HG03025 (cell line): Measurements from ENCODE around the gene SPINT2.
"Not testable (repeated sequence)": the region's sequence is repeated elsewhere in the genome, so short reads cannot be mapped to it uniquely, and the experiment has no call there.

Experiments used
- ATAC-seq: cut with Tn5 transposase; IDR thresholded peaks from one replicate; pipeline ENCODE4 v1.9.1; 2021; ENCODE audit warnings: mild to moderate bottlenecking, moderate library complexity; ENCODE audit not compliant: unreplicated experiment, low FRiP score

The SPINT2 gene

DNA sequence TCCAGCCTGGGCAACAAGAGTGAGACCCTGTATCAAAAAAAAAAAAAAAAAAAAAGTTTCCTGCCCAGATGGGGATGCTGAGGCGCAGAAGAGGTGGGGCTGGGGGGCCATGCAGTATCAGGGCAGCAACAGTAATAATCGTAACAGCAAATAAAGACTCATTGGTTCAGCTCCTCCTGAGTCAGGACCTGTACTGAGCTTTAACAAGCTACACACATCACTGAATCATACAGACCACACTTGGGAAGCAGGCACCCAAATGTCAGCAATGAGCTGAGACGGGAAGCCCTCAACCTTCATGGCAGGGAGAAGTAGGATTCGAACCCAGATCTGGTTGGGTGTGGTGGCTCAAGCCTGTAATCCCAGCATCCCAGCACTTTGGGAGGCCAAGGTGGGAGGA, 29.8 kb upstream of the SPINT2 start:
- no peak for ATAC-seq

DNA sequence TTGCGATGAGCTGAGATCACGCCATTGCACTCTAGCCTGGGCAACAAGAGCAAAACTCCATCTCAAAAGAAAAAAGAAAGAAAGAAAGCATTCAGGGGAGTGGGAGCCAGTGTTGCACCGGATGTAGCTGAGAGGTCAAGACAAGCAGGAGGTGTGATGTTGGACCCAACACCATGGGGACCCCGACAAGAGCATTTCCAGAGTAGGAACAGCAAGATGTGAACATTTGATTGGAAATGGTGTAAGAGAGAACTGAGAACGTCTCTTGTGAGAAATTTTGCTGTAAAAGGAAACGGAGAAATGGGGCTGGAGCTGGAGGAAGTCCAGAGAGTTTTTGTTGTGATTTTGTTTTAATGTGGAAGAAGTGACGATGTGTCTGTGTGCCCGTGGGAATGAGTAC, 24.6 kb upstream of the SPINT2 start:
- ATAC-seq, result no peak

DNA sequence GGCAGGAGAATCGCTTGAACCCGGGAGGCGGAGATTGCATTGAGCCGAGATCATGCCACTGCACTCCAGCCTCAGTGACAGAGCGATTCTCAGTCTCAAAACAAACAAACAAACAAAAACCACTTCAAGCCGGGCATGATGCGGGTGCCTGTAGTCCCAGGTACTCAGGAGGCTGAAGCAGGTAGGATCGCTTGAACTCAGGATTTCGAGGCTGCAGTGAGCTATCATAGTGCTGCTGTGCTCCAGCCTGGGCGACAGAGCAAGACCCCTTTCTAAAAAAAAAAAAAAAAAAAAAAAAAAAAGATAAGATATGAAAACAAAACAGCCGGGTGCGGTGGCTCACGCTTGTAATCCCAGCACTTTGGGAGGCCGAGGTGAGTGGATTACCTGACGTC, 21.1 kb upstream of the SPINT2 start:
- ATAC-seq, result no peak

DNA sequence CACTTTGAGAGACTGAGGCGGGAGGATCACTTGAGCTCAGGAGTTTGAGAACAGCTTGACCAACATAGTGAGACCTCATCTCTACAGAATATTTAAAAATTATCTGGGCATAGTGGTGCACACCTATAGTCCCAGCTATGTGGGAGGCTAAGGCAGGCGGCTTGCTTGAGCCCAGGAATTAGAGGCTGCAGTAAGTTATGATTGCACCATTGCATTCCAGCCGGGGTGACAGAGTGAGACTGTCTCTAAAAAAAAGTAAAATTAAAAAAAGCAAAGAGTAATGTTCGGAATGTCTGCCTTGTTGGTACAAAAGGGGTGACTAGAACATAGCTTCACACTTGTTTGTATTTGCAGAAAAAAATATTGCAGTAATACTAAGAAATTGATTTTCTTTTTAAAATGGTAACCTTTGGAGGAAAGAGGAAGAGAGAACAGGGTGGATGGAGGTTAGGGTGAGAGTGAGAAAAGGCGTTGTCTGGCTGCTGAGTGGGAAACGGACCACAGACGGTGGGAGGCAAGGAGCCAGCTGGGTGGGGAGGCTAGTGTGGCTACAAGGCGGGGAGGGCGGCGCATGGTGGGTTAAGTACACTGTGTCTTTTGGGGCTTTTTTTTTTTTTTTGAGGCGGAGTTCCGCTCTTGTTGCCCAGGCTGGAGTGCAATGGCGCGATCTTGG, 18.4 kb upstream of the SPINT2 start:
- no peak for ATAC-seq

DNA sequence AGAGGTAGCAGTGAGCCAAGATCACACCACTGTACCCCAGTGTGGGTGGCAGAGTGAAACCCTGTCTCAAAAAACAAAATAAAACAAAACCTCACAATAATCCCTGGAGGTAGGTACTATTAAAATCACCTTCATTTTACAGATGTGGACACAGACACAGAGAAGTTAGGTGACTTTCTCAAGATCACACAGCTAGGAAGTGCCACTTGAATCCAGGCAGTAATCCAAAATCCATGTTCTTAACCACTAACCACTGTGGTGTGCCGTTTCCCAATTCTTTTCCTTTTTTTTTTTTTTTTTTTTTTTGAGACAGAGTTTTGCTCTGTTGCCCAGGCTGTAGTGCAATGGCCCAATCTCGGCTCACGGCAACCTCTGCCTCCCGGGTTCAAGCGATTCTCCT, 17.2 kb upstream of the SPINT2 start:
- ATAC-seq, result no peak

DNA sequence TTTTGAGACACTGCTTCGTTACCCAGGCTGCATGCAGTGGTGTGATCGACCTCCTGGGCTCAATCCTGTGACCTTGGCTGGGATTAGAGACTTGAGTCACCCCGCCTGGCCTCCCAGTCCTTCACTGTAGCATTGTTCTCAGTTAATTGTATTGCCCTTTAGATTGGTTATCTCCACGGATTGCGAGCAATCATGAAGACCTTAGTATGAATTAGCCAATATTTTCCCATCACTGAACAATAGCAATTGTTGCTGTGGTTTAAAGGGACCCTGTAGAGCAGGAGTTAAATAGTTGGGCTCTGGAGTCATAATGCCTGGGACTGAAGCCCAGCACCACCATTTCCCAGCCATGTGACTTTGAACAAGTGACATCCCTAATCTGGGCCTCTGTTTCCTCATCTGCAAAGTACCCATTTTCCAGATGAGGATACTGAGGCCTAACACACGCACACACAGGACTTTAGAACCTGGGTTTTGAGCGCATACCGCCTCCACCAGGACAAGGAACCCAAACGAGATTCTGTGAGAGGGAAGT, 16.6 kb upstream of the SPINT2 start:
- no peak for ATAC-seq

DNA sequence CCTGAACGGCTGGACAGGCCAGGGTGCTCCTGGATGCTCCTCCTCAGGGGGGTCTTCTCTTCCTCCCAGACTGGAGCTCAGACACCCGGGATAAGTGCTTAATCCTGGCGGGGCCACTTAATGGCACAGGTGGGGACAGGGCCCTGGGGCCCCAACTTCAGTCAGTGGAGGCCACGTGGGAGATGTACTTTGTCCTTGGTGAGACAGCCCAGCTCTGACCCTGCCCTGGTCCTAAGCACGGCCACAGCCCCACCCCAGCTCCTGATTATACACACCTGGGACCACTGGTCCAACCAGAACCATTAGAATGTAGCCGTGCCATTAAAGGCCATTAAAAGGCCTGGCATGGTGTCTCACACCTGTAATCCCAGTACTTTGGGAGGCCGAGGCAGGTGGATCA, 16.0 kb upstream of the SPINT2 start:
- ATAC-seq, result no peak

DNA sequence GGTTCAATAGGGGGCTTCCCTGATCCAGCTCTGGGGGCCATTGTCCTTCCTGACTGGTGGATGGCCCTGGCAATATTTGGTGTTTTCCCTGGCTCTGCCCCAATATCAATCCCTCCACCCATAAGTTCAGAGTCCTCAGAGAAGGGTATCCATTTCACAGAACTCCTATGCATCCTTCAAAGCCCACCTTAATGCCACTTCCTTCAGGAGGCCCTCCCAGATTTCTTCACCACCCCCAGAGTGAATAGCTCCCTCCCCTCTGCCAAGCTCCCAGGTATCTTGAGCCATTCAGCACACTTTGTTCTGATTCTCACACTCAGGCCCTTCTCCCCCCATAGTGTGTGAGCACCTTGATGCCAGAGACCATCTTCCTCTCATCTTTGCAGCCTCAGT, 13.9 kb upstream of the SPINT2 start:
- no peak for ATAC-seq

DNA sequence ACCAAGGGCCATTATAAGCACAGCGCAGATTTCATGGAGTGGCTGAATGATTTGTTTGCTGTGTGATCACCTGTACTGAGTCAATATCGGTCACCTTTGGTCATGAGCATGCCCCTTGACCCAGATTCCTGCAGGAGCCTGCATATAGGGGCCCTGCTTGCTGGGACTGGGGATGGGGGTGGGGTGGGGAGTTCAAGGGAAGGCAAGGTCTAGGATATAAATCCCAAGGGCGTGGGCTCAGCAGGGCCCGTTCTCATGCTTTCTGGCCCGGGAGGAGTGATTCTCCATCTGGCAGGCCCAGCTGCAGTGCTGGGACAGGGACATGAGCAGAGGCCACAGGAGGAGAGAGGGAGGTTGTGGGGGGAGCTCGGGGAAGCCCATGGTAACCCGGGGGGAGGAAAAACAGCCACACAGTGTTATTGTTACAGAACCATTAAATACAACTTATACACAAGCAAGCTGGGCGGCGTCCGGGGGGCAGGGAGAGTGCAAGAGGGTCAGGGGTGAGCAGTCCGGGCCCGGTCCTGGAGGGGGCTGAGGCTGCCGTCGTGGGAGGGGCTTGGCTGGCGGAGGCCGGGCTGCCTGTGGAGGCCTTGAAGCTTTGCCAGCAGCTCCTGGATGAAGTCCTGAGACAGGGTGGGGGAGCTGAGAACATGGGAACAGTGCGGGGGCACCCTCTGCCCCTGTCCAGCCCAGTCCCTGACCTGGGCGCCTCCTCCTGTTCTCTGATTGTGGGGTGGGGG, 13.4 kb upstream of the SPINT2 start:
- ATAC-seq, result no peak

DNA sequence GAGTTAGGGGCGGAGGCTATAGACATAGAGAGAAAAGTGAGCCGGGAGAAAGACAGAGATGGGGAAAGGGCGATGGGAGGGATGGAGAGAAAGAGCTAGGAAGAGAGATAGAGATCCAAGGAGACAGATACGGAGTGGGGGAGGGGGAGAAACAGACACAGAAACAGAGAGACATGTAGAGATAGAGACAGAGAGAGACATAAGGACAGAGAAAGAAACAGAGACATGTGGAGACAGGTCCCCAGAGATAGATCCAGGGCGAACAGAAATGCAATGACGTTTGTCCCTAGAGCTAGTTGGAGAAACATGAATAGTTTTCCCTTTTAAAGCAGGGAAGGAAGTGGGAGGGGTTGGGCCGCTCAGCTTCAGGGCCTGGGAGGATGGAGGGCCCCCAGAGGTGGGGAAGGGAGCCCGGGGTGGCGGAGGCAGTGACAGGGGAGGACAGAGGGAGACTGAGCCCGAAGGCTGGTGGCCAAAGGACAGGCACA, 12.8 kb upstream of the SPINT2 start:
- no peak for ATAC-seq

DNA sequence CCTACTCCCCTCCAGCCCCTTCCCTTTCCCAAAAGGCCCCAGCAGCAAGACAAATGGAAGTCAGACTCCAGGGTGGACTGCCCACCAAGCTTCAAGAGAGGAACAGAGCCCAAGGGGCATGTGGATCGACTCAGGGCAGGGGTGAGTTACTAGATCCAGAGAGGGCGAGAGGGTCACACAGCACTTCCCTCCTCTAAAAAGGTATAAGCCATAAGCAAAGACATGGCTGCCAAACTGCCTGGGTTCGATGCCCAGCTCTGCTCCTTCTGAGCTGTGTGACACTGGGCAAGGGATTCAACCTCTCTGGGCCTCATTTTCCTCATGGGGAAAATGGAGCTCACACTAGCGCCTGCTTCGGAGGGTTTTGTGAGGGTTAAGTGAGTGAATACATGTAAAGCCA, 12.0 kb upstream of the SPINT2 start:
- no peak for ATAC-seq

DNA sequence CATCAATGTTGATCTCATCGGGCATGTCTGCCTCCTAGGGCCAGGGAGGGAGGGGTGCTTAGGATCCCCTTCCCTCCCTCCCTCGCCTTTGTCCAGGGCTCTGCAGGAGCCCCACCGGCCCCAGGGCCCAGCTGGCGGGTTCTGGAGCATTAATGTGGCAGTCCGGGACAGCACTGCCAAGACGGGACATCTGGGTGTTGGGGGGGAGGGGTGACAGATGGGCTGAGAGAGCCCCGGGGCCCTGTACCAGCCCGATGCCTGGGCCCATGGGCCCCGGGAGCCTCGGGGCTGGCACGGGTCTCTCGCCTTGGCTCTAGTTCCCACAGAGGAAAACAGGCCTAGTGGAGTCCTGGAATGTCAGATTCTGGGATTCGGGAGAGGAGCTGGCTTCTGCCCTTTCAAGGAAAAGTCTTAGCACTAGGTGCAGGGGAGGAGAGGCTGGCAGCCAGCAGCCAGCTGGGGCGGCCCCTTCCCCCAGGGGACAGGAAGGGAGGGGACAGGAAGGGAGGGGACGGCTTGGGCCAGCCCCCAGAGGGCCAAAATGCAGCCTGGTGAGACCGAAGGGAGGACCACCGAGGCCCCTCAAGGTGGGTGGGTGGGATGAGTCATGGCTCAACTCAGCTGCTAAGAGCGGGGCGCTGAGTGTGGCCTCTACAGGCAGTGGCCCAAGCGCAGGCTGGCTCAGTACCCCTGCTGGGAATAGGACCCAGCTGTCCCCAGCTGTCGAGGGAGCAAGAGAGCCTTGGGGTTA, 11.3 kb upstream of the SPINT2 start:
- ATAC-seq, result no peak

DNA sequence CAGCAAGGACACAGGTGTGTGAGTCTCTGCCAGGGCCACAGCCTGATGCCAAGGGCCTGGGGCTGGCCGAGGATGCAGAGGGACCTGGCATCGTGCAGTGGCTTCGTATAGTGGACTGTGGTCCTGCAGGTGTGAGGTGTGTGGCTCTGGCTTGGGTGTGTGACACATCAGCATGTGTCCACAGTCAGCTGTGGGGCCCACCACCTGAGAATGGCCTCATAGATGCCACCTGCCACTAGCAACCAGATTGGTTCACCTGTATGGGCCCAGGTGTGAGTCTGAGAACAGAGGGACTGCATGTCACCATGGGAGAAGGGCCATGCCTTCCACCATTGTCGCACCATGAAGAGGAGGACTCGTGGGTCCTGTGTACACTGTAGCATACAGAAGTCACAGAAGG, 10.6 kb upstream of the SPINT2 start:
- no peak for ATAC-seq

DNA sequence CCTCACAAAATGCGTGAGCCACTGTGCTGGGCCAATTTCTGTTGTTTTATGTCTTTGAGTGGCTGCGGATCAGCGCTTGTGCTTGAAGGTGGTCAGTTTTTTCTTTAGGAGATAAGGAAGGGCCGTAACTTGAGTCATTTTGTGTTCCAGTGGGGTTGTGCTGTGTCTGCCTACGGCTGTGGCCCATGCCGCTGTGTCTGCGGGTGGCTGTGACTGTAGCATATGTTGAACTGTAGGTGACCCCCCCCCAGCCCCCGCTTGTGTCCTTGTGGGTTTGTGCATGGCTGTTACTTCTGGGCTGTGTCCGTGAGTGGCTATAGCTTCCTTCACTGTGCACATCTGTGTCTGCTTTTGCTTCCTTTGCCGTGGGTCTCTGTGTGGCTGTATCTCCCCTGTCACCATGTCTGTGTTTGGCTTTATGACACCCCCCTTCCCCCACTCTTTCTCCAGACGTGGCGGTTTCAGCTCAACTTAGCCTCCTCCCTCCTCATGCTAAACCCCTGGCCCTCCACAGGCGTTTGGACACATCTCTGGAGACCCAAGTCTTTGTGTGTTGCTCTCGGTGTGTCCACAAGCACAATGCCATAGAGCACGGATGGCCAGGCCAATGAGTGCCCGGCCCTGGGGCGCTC, 8.9 kb upstream of the SPINT2 start:
- no peak for ATAC-seq

DNA sequence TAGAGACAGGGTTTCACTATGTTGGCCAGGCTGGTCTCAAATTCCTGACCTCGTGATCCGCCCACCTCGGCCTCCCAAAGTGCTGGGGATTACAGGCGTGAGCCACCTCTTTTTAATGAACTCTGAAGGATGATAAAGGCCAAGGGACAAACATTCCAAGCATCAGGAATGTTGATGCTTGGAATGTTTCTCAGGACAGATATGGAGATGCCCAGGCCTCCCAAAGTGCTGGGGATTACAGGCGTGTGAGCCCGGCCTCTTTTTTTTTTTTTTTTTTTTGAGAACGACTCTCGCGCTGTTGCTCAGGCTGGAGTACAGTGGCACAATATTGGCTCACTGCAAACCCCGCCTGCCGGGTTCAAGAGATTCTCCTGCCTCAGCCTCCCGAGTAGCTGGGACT, 2.4 kb upstream of the SPINT2 start:
- not testable (repeated sequence) for ATAC-seq

DNA sequence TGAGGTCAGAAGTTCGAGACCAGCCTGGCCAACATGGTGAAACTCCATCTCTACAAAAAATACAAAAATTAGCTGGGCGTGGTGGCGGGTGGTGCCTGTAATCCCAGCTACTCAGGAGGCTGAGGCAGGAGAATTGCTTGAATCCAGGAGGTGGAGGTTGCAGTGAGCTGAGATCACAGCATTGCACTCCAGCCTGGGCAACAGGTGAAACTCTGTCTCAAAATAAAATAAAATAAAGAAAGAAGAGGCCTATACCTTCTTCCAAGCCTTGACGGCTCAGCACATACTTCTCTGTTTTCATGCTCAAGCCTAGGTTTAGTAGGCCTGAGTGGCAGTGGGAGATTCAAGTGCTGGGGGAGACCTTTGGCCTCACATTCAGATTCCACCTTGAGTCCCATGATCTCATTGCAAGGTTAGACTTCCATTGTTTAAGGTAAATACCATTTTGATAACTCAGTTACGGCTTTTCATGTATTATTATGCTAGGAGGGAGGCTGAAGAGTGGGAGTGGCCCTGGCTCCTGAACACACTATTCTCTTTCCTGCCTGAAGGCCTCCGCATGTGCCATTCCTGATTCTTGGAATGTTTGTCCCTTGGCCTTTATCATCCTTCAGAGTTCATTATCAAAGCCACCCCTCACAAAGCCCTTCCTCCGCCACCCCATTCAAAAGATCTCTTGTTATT, 1.6 kb upstream of the SPINT2 start:
- ATAC-seq, result no peak

DNA sequence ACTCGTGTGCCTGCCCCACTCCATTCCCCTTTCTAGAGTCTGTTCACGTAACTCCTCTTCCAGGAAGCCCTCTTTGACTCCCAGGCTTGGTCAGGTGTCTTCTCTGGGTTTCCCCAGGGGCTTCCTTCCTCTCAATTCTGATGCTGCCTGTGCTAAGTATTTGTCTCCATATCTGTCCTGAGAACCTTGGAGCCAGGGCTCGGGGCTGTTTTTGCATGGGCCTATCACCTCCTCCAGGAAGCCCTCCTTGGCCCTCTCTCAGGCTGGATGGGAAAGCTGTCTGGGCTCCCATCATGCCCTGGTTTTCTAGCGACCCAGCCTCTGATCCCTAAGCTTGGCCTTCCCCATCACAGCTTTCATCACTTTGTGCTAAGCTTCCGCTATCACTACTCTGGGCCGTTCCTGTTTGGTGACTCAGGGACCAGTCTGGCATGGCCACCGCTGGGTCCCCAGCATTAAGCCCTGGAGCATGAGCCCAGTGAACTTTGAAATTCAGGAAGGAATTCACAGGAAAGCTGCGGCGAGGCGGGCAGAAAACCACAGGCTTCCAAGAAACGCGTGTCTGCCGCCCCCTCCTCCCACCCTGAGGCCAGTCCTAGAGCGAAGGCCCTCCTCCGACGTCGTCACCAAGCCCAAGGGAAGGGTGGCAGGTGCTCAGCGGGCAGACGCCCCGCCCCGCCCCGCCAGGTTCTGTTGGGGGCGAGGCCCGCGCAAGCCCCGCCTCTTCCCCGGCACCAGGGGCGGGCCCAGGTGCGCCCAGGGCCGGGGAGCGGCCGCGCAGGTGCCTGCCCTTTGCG, 486 bp upstream of the SPINT2 start:
- no peak for ATAC-seq

DNA sequence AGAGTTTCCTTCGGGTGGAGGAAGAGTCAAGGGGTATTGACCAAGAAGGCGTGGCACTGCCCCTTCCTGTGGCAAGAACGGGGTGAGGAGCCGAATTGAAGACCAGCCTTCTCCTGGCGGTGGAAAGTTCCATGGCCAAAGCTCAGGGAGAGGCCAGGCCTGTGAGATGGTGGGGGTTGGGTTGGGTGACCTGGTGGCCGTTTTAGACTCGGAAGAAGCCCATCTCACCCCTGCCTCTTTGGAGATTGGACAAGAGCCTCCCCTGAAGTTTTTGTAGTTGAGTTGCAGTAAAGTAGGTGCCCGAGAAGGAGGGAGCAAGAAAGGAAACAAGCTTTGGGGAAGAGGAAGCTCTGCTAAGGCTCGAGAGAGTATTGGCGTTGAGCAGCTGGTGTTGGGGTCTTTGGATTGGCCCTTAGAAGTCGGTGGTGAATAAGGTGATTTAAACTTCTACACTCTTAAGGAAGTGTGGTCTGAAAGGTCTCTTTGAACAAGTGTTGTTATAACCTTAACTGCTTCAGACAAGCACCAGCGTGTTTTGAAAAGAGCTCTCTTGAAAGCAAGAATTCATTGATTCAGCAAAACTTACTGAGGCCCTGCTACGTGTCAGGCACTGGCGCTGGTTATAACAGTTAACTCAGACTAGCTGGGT, 964 bp downstream of the SPINT2 start:
- no peak for ATAC-seq

DNA sequence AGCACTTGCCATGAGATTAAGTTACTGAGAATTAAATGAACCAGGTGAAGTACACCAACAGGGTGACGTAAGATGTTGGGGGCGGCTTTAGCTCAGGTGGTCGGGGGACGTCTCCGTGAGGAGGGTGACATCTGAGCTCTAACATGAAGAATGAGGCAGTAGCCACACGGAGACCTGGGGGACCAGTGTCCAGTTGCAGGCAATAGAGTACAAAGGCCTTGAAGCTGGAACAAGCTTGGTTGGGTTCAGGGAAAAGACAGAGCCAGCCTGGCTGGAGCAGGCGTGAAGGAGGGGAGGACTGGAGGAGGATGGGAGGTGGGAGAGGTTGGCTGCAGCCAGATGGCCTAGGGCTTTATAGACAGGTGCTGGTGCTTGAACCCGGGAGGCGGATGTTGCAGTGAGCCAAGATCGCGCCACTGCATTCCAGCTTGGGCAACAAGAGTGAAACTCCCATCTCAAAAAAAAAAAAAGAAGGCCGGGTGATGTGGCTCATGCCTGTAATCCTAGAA, 1.6 kb downstream of the SPINT2 start:
- no peak for ATAC-seq
